Lung (tissue), 12 donors: ENCODE measurements around the gene GOLIM4. TPM values are rescaled to one million over a fixed set of nuclear protein-coding genes. Genes with fewer than 3 reads are reported as not detected.

Source experiments
- ATAC-seq: fragments of 200-7000 bp; cut with Tn5 transposase; one replicate; pipeline ENCODE4 v1.9.1; 2020; ENCODE audit warnings: moderate number of reproducible peaks; ENCODE audit not compliant: insufficient read depth, low FRiP score
- DNase-seq, 3 donors: peaks; one replicate each; pipeline ENCODE4 v3.0.0-alpha.2; 2013 to 2017
- H3K27ac ChIP-seq, 2 donors: one replicate each; pipeline ENCODE4 v1.5.1; 2013; ENCODE audit warnings: mild to moderate bottlenecking in 2 of 2, moderate library complexity in 2 of 2, control low read depth in 1 of 2, inconsistent platforms in 1 of 2, low read depth in 1 of 2, low read length in 1 of 2
- H3K27me3 ChIP-seq, 3 donors: one replicate each; pipeline ENCODE4 v1.5.1; 2013; ENCODE audit warnings: low read length in 2 of 3; ENCODE audit not compliant: control insufficient read depth in 3 of 3, insufficient read depth in 3 of 3
- H3K36me3 ChIP-seq, 4 donors: one replicate each; pipeline ENCODE4 v1.5.1; 2013; ENCODE audit warnings: low read length in 4 of 4, mild to moderate bottlenecking in 1 of 4, moderate library complexity in 1 of 4; ENCODE audit not compliant: control insufficient read depth in 4 of 4, insufficient read depth in 4 of 4
- H3K4me1 ChIP-seq, 5 donors: one replicate each; pipeline ENCODE4 v1.5.1; 2013; ENCODE audit warnings: low read length in 5 of 5, mild to moderate bottlenecking in 2 of 5, moderate library complexity in 1 of 5; ENCODE audit not compliant: control insufficient read depth in 5 of 5, insufficient read depth in 5 of 5
- H3K4me3 ChIP-seq: one replicate; pipeline ENCODE4 v1.5.1; 2013; ENCODE audit warnings: mild to moderate bottlenecking, control low read depth, moderate library complexity
- H3K9ac ChIP-seq, 2 donors: one replicate each; pipeline ENCODE4 v1.5.1; 2013; ENCODE audit warnings: low read length in 2 of 2, control low read depth in 1 of 2; ENCODE audit not compliant: insufficient read depth in 1 of 2
- H3K9me3 ChIP-seq, 4 donors: one replicate each; pipeline ENCODE4 v1.5.1; 2013; ENCODE audit warnings: low read length in 3 of 4, mild to moderate bottlenecking in 1 of 4, moderate library complexity in 1 of 4; ENCODE audit not compliant: control insufficient read depth in 4 of 4, insufficient read depth in 3 of 4
- CTCF ChIP-seq: IDR thresholded peaks from 2 replicates; pipeline ENCODE4 v1.5.1; 2012; ENCODE audit warnings: mild to moderate bottlenecking; ENCODE audit errors: control extremely low read depth, extremely low read depth
- WGBS, 2 donors: extraction: QIAGEN DNeasy Blood & Tissue Kit; methylation state at CpG; one replicate each; pipeline ENCODE4 v1.1.7; 2013; 5-methylcytosine and 5-hydroxymethylcytosine counted together
- polyA plus RNA-seq, 2 donors: library from polyadenylated mRNA; stranded (reverse); fragments of 200-250 nt; gene quantifications; one replicate each; pipeline ENCODE4 v1.2.1, GENCODE V29; 2013
- total RNA-seq, 2 donors: library from RNA; depleted of rRNA in 1 of 2; stranded (reverse); fragments of >200 nt in 1 of 2; gene quantifications; one replicate each; pipeline ENCODE4 v1.2.1, GENCODE V29; 2014 to 2021
- donor health status: control.
- donor health status: control.
- donor health status: Bipolar disorder and iron deficiency.
- donor health status: healthy.
- donor health status: DM: yes; HTN: yes; CAD: no.

GOLIM4 gene
- total and polyA plus RNA-seq, 4 donors = 22.2 to 52.9 (median 33.3) TPM

GRCh38 chr3:168097381-168097780 is 1.7 kb upstream of the GOLIM4 start:
- H3K9me3 ChIP-seq = no peaks in the 10 kb centered on the region
- H3K27me3 ChIP-seq = no peaks in the 10 kb centered on the region
- H3K36me3 ChIP-seq = no peaks in the 10 kb centered on the region
- no peak overlapping the region for H3K27ac ChIP-seq
- H3K4me1 ChIP-seq = peaks cover 3 to 24% (median 5%) of the 10 kb centered on the region in 5 donors
- H3K9ac ChIP-seq = no peak overlapping the region
- TF ChIP-seq CTCF = no peak
- no peak for DNase-seq
- no peak for ATAC-seq
- H3K4me3 ChIP-seq = no peak overlapping the region

- Histone ChIP-seq H3K27ac (peak overlapping the region; percentile 91 to 98), H3K4me3 (peak overlapping the region; percentile 40), H3K36me3 (no peaks in the 10 kb centered on the region), H3K27me3 (no peaks in the 10 kb centered on the region), H3K9me3 (no peaks in the 10 kb centered on the region), H3K4me1 (peaks cover 3 to 35% (median 12%) of the 10 kb centered on the region in 5 donors), H3K9ac (peak overlapping the region in 1 of 2 donors; percentile 57)
- DNase-seq (peak; percentile 78 to 89 (median 86)), ATAC-seq (peak; percentile 25)
- WGBS, 2 donors = 0% methylated on average over 17 of the region's 17 CpGs
- no peak for TF ChIP-seq CTCF
These were observed 507 bp upstream of the GOLIM4 start for GRCh38 chr3:168096210-168096652.

- Histone ChIP-seq H3K9ac (peak overlapping the region; percentile 67 to 71), H3K4me3 (peak overlapping the region; percentile 87), H3K4me1 (peaks cover 3 to 38% (median 12%) of the 10 kb centered on the region in 5 donors), H3K27ac (peak overlapping the region; percentile 91 to 98), H3K9me3 (no peaks in the 10 kb centered on the region), H3K36me3 (no peaks in the 10 kb centered on the region), H3K27me3 (no peaks in the 10 kb centered on the region)
- DNase-seq (peak; percentile 70 to 78 (median 77)), ATAC-seq (peak; percentile 53)
- no peak for TF ChIP-seq CTCF
- WGBS, 2 donors = 0% methylated on average over 69 to 70 of the region's 70 CpGs
These were observed 680 bp downstream of the GOLIM4 start for GRCh38 chr3:168094877-168095610.
